ENCODE measurements around the gene CCM2. TPM values are rescaled to one million over a fixed set of nuclear protein-coding genes. Genes with fewer than 3 reads are reported as not detected.

Gene CCM2
- total RNA-seq, 3 donors from 2014 or later = 32.3 to 45.3 (median 35.4) TPM

GRCh38 chr7:44969049-44969700 is 30.8 kb upstream of the CCM2 start:
- DNase-seq (ENCODE audit: low spot score in 2 of 2) = peak in 1 of 2 donors; percentile 31
- intact Hi-C loops (cut with DNase I; ENCODE audit: low total_unique reads) = no loop called here
- no peaks in the 10 kb centered on the region for H3K9me3 ChIP-seq

DNA sequence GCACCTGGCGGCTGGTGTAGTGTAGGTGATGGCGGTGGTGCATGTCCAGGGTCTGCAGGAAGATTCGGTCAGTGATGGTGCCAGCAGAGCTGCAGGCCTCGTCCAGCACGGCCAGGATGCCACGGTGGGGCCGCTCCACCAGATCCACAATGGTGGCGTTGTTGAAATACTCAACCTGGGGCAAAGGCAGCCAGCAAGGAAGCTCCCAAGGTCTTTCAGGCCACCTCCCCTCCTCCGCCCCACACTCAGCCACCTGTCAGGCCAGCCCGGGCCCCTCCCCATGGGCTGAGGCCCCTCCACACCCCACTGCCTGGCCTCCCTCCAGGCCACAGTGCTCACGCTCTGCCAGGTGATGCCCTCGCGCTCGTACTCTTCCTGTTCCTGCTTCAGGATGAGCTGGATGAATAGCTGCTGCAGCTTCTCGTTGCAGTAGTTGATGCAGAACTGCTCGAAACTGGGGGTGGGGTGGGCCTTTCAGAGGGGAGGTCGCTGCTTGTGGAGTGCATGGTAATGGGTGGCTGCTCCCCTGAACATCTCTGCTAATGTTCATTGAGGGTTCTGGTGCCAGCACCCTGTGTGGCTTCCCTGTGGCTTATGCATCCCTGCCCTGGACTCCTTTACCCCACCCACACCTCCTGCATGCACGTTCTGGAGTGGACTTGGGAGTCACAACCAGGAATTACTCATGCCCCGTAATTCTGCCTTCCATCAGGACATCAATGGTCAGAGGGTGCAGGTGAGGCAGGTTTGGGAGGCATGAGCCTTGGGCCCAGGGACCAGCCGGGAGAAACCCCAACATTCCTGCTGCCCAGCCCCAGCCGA is 30.1 kb upstream of the CCM2 start:
- Histone ChIP-seq H3K27ac (no peak overlapping the region), H3K4me1 (no peaks in the 10 kb centered on the region), H3K27me3 (no peaks in the 10 kb centered on the region), H3K4me3 (no peak overlapping the region), H3K9me3 (no peaks in the 10 kb centered on the region), H3K36me3 (no peaks in the 10 kb centered on the region)
- DNase-seq (ENCODE audit: low spot score in 2 of 2) = peak in 1 of 2 donors; percentile 39
- intact Hi-C loops (cut with DNase I; ENCODE audit: low total_unique reads) = no loop called here
- TF ChIP-seq CTCF (IDR thresholded peaks at IDR 0.05) (no peak), POLR2A (IDR thresholded peaks at IDR 0.05) (no peak), POLR2AphosphoS5 (IDR thresholded peaks at IDR 0.05) (no peak)

More at GRCh38 chr7:44969049-44969700, 30.8 kb upstream of the CCM2 start:
- Histone ChIP-seq H3K4me3 (no peak overlapping the region), H3K27me3 (no peaks in the 10 kb centered on the region), H3K27ac (no peak overlapping the region), H3K36me3 (no peaks in the 10 kb centered on the region), H3K4me1 (no peaks in the 10 kb centered on the region)
- no peak for TF ChIP-seq POLR2A (IDR thresholded peaks at IDR 0.05)
- TF ChIP-seq CTCF (IDR thresholded peaks at IDR 0.05) = no peak
- TF ChIP-seq POLR2AphosphoS5 (IDR thresholded peaks at IDR 0.05) = no peak

- Histone ChIP-seq H3K4me3 (no peak overlapping the region), H3K9me3 (no peaks in the 10 kb centered on the region), H3K4me1 (no peaks in the 10 kb centered on the region), H3K36me3 (no peaks in the 10 kb centered on the region), H3K27ac (no peak overlapping the region), H3K27me3 (no peaks in the 10 kb centered on the region)
- no peak for TF ChIP-seq POLR2A (IDR thresholded peaks at IDR 0.05)
- no peak for TF ChIP-seq POLR2AphosphoS5 (IDR thresholded peaks at IDR 0.05)
- no peak for TF ChIP-seq CTCF (IDR thresholded peaks at IDR 0.05)
- intact Hi-C loops (cut with DNase I; ENCODE audit: low total_unique reads) = no loop called here
- DNase-seq (ENCODE audit: low spot score in 2 of 2) = peak in 1 of 2 donors; percentile 48
Measured at GRCh38 chr7:44970523-44971051, 29.4 kb upstream of the CCM2 start.

DNA sequence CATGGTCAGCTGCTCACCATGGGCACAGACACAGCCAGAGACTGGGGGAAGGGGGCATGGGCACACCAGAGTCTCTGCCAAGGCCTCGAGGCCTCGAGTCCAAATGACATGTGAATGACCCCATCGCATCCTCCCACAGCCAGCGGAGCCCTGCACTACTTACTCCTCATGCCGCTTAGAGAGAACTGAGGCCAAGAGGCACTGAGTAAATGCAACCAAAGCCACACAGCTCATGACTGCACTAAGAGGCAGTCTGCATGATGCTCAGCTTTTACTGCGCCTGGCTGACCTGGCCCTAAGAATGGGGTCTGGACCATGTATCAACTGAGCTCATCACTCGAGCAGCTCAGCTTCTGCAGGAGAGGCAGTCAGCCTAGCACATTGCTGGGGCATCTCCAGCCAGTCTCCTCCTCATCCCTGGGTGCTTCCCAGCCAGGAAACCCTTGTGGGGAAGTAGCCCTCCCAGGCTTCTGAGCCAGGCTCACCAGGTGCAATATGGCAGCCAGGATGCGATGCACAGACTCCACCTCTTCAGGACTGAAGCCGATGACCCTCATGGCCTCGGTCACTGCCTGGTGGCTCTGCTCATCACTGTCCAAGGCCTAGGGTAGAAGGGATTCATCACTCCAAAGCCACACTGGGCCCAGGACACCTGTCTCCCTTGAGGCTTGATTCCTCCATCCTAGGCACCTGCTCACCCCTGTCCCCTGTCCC is 28.7 kb upstream of the CCM2 start:
- Histone ChIP-seq H3K27ac (no peak overlapping the region), H3K27me3 (no peaks in the 10 kb centered on the region), H3K9me3 (no peaks in the 10 kb centered on the region), H3K4me3 (no peak overlapping the region), H3K36me3 (no peaks in the 10 kb centered on the region), H3K4me1 (no peaks in the 10 kb centered on the region)
- no peak for TF ChIP-seq POLR2A (IDR thresholded peaks at IDR 0.05)
- no peak for TF ChIP-seq POLR2AphosphoS5 (IDR thresholded peaks at IDR 0.05)
- TF ChIP-seq CTCF (IDR thresholded peaks at IDR 0.05) = no peak
- intact Hi-C loops (cut with DNase I; ENCODE audit: low total_unique reads) = no loop called here
- peak in 1 of 2 donors; percentile 33 for DNase-seq (ENCODE audit: low spot score in 2 of 2)
